ENCODE results near the gene WFDC11.
"Not testable (repeated sequence)": the region's sequence is repeated elsewhere in the genome, so short reads cannot be mapped to it uniquely, and the experiment has no call there.

The WFDC11 gene

DNA sequence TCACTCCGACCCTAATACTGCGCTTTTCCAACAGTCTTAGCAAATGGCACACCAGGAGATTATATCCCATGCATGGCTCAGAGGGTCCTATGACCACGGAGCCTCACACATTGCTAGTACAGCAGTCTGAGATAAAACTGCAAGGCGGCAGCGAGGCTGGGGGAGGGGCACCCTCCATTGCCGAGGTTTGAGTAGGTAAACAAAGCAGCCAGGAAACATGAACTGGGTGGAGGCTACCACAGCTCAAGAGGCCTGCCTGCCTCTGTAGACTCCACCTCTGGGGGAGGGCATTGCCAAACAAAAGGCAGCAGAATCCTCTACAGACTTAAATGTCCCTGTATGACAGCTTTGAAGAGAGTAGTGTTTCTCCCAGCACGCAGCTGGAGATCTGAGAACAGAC, 18.3 kb downstream of the WFDC11 start:
- H3K9me3 ChIP-seq (ENCODE audit: control insufficient read depth, insufficient read depth, low read depth, low read length); POLR2A ChIA-PET; H3K36me3 ChIP-seq (ENCODE audit: control insufficient read depth in 2 of 2, insufficient read depth in 1 of 2, low read length in 2 of 2); CTCF ChIA-PET; H3K4me1 ChIP-seq (ENCODE audit: control insufficient read depth, insufficient read depth, low read length); H3K27ac ChIP-seq (ENCODE audit: extremely low read depth, low read depth, low read length); H3K4me3 ChIP-seq (ENCODE audit: low read depth, low read length): not testable (repeated sequence)
- TF ChIP-seq KLF1 (tag by site-specific recombination; IDR thresholded peaks at IDR 0.05) = 0 out of 2 replicates have a peak, but pooled peaks have one; percentile 11

- Histone ChIP-seq H3K36me3 (ENCODE audit: control insufficient read depth in 2 of 2, insufficient read depth in 1 of 2, low read length in 2 of 2) (no peaks in the 10 kb centered on the region), H3K9me3 (ENCODE audit: control insufficient read depth, insufficient read depth, low read depth, low read length) (no peaks in the 10 kb centered on the region), H3K4me3 (ENCODE audit: low read depth, low read length) (no peak overlapping the region), H3K27ac (ENCODE audit: extremely low read depth, low read depth, low read length) (no peak overlapping the region), H3K4me1 (ENCODE audit: control insufficient read depth, insufficient read depth, low read length) (no peaks in the 10 kb centered on the region)
- CTCF ChIA-PET = interaction anchor here (0.7 to 1.2 kb wide), 2 partner anchors 56 to 122 kb away, joined by 3 read pairs; no protein-coding TSS in a partner anchor
- POLR2A ChIA-PET = no interaction called here
- no peak for TF ChIP-seq ZNF175 (tag by site-specific recombination; IDR thresholded peaks at IDR 0.05)
- no peak for TF ChIP-seq ZNF544 (tag by site-specific recombination; IDR thresholded peaks at IDR 0.05)
- no peak for TF ChIP-seq ZNF280C (tag by site-specific recombination; IDR thresholded peaks at IDR 0.05)
Measured at GRCh38 chr20:45649312-45649863, 20.7 kb downstream of the WFDC11 start.

DNA sequence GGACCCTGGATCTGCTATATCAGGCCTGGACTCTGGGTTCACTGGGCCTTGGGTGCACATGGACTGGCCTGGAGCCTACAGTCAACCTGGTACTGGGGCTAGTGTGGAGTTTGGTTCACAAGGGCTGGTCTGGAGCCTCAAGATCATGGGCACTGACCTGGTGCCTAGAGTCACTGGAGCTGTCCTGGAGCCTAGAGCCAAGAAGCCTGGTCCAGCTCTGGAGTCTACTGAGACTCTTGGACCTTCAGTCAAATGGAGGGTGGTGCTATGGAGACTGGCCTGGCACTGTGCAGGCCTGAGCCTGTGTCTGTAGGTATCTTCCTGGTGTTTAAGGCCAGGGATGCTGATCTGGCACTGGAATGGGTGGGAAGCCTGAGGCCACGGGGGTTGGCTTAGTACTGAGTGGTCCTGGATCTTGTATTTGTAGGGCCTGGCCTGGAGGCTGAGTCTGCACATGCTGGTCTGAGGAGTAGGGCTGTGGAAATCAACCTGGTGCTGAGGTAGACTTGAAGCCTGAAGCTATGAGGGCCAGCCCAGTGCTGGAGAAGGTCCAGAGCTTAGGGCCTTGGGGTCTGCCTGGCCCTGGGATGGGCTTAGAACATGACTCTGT, 22.5 kb downstream of the WFDC11 start:
- TF ChIP-seq ZNF645 (tag by site-specific recombination; IDR thresholded peaks at IDR 0.05) = no peak
- TF ChIP-seq ZNF155 (tag by site-specific recombination; IDR thresholded peaks at IDR 0.05) = no peak
- TF ChIP-seq ZNF169 (tag by site-specific recombination; IDR thresholded peaks at IDR 0.05) = no peak
- TF ChIP-seq SP3 (tag by site-specific recombination; IDR thresholded peaks at IDR 0.05) = no peak
- no peak for TF ChIP-seq INSM2 (tag by site-specific recombination; IDR thresholded peaks at IDR 0.05)
- TF ChIP-seq ZNF341 (tag by site-specific recombination; IDR thresholded peaks at IDR 0.05; ENCODE audit: low read depth) = no peak
- no peak for TF ChIP-seq TRIM28 (IDR thresholded peaks at IDR 0.05; ENCODE audit: borderline replicate concordance, low read length)
- no peak for TF ChIP-seq ZNF324 (tag by site-specific recombination; IDR thresholded peaks at IDR 0.05)
- TF ChIP-seq ZNF558 (tag by site-specific recombination; IDR thresholded peaks at IDR 0.05) = no peak
- TF ChIP-seq ZNF350 (tag by site-specific recombination; IDR thresholded peaks at IDR 0.05) = no peak
- no peak for TF ChIP-seq ZNF223 (tag by site-specific recombination; IDR thresholded peaks at IDR 0.05)
- TF ChIP-seq ZNF548 (tag by site-specific recombination; IDR thresholded peaks at IDR 0.05) = no peak
- TF ChIP-seq, protein P1, sequence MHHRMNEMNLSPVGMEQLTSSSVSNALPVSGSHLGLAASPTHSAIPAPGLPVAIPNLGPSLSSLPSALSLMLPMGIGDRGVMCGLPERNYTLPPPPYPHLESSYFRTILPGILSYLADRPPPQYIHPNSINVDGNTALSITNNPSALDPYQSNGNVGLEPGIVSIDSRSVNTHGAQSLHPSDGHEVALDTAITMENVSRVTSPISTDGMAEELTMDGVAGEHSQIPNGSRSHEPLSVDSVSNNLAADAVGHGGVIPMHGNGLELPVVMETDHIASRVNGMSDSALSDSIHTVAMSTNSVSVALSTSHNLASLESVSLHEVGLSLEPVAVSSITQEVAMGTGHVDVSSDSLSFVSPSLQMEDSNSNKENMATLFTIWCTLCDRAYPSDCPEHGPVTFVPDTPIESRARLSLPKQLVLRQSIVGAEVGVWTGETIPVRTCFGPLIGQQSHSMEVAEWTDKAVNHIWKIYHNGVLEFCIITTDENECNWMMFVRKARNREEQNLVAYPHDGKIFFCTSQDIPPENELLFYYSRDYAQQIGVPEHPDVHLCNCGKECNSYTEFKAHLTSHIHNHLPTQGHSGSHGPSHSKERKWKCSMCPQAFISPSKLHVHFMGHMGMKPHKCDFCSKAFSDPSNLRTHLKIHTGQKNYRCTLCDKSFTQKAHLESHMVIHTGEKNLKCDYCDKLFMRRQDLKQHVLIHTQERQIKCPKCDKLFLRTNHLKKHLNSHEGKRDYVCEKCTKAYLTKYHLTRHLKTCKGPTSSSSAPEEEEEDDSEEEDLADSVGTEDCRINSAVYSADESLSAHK (tag by site-specific recombination; IDR thresholded peaks at IDR 0.05) = no peak
- no peak for TF ChIP-seq ZNF19 (tag by site-specific recombination; IDR thresholded peaks at IDR 0.05; ENCODE audit: low read depth)
- Histone ChIP-seq H3K36me3 (ENCODE audit: control insufficient read depth in 2 of 2, insufficient read depth in 1 of 2, low read length in 2 of 2) (no peaks in the 10 kb centered on the region), H3K27ac (ENCODE audit: extremely low read depth, low read depth, low read length) (no peak overlapping the region), H3K9me3 (ENCODE audit: control insufficient read depth, insufficient read depth, low read depth, low read length) (no peaks in the 10 kb centered on the region), H3K4me1 (ENCODE audit: control insufficient read depth, insufficient read depth, low read length) (no peaks in the 10 kb centered on the region), H3K4me3 (ENCODE audit: low read depth, low read length) (no peak overlapping the region)
- ChIA-PET CTCF (interaction anchor here (0.6 kb wide), 1 partner anchor 49 kb away, joined by 5 read pairs; no protein-coding TSS in a partner anchor), POLR2A (no interaction called here)

Measured in HEK293 (cell line).